ENCODE results near the gene FXYD7. TPM values are rescaled to one million over a fixed set of nuclear protein-coding genes. Genes with fewer than 3 reads are reported as not detected.

Gene FXYD7
- polyA plus RNA-seq, 3 donors, result 0.16 TPM; not detected in 2

- WGBS (ENCODE audit: insufficient coverage), result 100% methylated on average over 1 of the region's 11 CpGs
- Histone ChIP-seq H3K9me3 (replicated peaks in 1 of 2; ENCODE audit: control insufficient read depth in 1 of 2, insufficient read depth in 1 of 2, low read length in 2 of 2) (no peaks in the 10 kb centered on the region), H3K79me2 (ENCODE audit: insufficient read depth, low read length) (no peaks in the 10 kb centered on the region), H3K4me2 (replicated peaks; ENCODE audit: extremely low read depth, low read length, poor library complexity, severe bottlenecking) (no peak overlapping the region), H4K20me1 (ENCODE audit: insufficient read depth, low read length) (no peaks in the 10 kb centered on the region), H3K4me1 (ENCODE audit: control insufficient read depth in 1 of 2, insufficient read depth in 2 of 2, low read length in 2 of 2) (peaks cover 10% of the 10 kb centered on the region in 2 donors), H3K27me3 (ENCODE audit: control insufficient read depth in 2 of 2, insufficient read depth in 2 of 2, low read length in 2 of 2) (no peaks in the 10 kb centered on the region), H3K36me3 (replicated peaks in 1 of 2; ENCODE audit: control insufficient read depth in 1 of 2, insufficient read depth in 2 of 2, low read length in 2 of 2) (no peaks in the 10 kb centered on the region), H3K4me3 (replicated peaks in 1 of 3; ENCODE audit: low read depth in 2 of 3, low read length in 3 of 3) (no peak overlapping the region), H2AFZ (ENCODE audit: insufficient read depth, low read depth, low read length, poor library complexity, severe bottlenecking) (no peak overlapping the region), H3K9ac (ENCODE audit: insufficient read depth, low read length, poor library complexity, severe bottlenecking) (no peak overlapping the region), H3K27ac (ENCODE audit: low read depth in 1 of 2, low read length in 2 of 2) (no peak overlapping the region)
- intact Hi-C loops (cut with micrococcal nuclease), result loop anchor here in 1 of 2 donors (10.0 kb wide), 1 partner anchor 159 kb away; no protein-coding TSS in a partner anchor
- Mint-ChIP-seq H3K9me3 (peaks cover 0 to 3% (median 0%) of the 10 kb centered on the region in 7 donors), H3K27ac (no peak overlapping the region), H3K27me3 (ENCODE audit: low read depth in 3 of 3) (peaks cover 2 to 9% (median 3%) of the 10 kb centered on the region in 3 donors), H3K4me1 (peaks cover 11% of the 10 kb centered on the region), H3K4me3 (no peak overlapping the region), H3K36me3 (no peaks in the 10 kb centered on the region)
- DNase-seq, result no peak
- TF ChIP-seq, protein P1, sequence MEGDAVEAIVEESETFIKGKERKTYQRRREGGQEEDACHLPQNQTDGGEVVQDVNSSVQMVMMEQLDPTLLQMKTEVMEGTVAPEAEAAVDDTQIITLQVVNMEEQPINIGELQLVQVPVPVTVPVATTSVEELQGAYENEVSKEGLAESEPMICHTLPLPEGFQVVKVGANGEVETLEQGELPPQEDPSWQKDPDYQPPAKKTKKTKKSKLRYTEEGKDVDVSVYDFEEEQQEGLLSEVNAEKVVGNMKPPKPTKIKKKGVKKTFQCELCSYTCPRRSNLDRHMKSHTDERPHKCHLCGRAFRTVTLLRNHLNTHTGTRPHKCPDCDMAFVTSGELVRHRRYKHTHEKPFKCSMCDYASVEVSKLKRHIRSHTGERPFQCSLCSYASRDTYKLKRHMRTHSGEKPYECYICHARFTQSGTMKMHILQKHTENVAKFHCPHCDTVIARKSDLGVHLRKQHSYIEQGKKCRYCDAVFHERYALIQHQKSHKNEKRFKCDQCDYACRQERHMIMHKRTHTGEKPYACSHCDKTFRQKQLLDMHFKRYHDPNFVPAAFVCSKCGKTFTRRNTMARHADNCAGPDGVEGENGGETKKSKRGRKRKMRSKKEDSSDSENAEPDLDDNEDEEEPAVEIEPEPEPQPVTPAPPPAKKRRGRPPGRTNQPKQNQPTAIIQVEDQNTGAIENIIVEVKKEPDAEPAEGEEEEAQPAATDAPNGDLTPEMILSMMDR (IDR thresholded peaks at IDR 0.05), result no peak
Observed at GRCh38 chr19:35133826-35134225, 9.2 kb upstream of the FXYD7 start.

- H3K4me1 ChIP-seq (ENCODE audit: control insufficient read depth in 1 of 2, insufficient read depth in 2 of 2, low read length in 2 of 2), result peaks cover 19% of the 10 kb centered on the region in 2 donors
- TF ChIP-seq, protein P1 (IDR thresholded peaks at IDR 0.05), result no peak
- Mint-ChIP-seq H3K4me1 (peaks cover 20% of the 10 kb centered on the region), H3K9me3 (peaks cover 0 to 3% (median 0%) of the 10 kb centered on the region in 7 donors), H3K27ac (peak within 1 kb of the TSS in 1 of 7 donors; percentile 80), H3K27me3 (ENCODE audit: low read depth in 3 of 3) (peaks cover 0 to 9% (median 1%) of the 10 kb centered on the region in 3 donors), H3K4me3 (no peak within 1 kb of the TSS), H3K36me3 (no peaks in the 10 kb centered on the region)
- DNase-seq, result no peak
- H3K79me2 ChIP-seq (ENCODE audit: insufficient read depth, low read length), result no peaks in the 10 kb centered on the region
- no peak within 1 kb of the TSS for H3K27ac ChIP-seq (ENCODE audit: low read depth in 1 of 2, low read length in 2 of 2)
- no peak within 1 kb of the TSS for H3K9ac ChIP-seq (ENCODE audit: insufficient read depth, low read length, poor library complexity, severe bottlenecking)
- no peaks in the 10 kb centered on the region for H3K9me3 ChIP-seq (replicated peaks in 1 of 2; ENCODE audit: control insufficient read depth in 1 of 2, insufficient read depth in 1 of 2, low read length in 2 of 2)
- H4K20me1 ChIP-seq (ENCODE audit: insufficient read depth, low read length), result no peaks in the 10 kb centered on the region
- no peak within 1 kb of the TSS for H3K4me2 ChIP-seq (replicated peaks; ENCODE audit: extremely low read depth, low read length, poor library complexity, severe bottlenecking)
- no peaks in the 10 kb centered on the region for H3K27me3 ChIP-seq (ENCODE audit: control insufficient read depth in 2 of 2, insufficient read depth in 2 of 2, low read length in 2 of 2)
- no peaks in the 10 kb centered on the region for H3K36me3 ChIP-seq (replicated peaks in 1 of 2; ENCODE audit: control insufficient read depth in 1 of 2, insufficient read depth in 2 of 2, low read length in 2 of 2)
- H3K4me3 ChIP-seq (replicated peaks in 1 of 3; ENCODE audit: low read depth in 2 of 3, low read length in 3 of 3), result no peak within 1 kb of the TSS
- intact Hi-C loops (cut with micrococcal nuclease), result loop anchor here (5.0 to 10.0 kb wide), 2 partner anchors 67 to 160 kb away; no protein-coding TSS in a partner anchor
- H2AFZ ChIP-seq (ENCODE audit: insufficient read depth, low read depth, low read length, poor library complexity, severe bottlenecking), result no peak within 1 kb of the TSS
- WGBS (ENCODE audit: insufficient coverage), result 100% methylated on average over 1 of the region's 15 CpGs
Observed at GRCh38 chr19:35134601-35135242, 8.3 kb upstream of the FXYD7 start, which contains the start of gene LGI4. LGI4 (minus strand) TSS chr19:35135059; CDS start chr19:35134680, 379 bp downstream.

Measured in CD14-positive monocyte (primary cell).